Ovary (tissue), 3 donors: ENCODE measurements around the gene ALDH1B1.

ENCODE experiments used
- CTCF ChIP-seq, 3 donors: fragments of 450-650 bp in 2 of 3; fragments of 200-600 bp in 1 of 3; IDR thresholded peaks; one replicate each; pipeline versions ENCODE4 v1.5.1 to v1.8.0; 2016 to 2022; ENCODE audit warnings: antibody characterized with exemption in 3 of 3, mild to moderate bottlenecking in 1 of 3
- EP300 ChIP-seq: sonication (generic); formaldehyde crosslinking; IDR thresholded peaks from one replicate; pipeline ENCODE4 v1.6.1; 2017; ENCODE audit warnings: antibody characterized with exemption
- POLR2A ChIP-seq: fragments of 450-650 bp; IDR thresholded peaks from one replicate; pipeline ENCODE4 v1.6.1; 2017; ENCODE audit warnings: antibody characterized with exemption, mild to moderate bottlenecking, moderate library complexity
- donor health status: DM: no; HTN: no; CAD: no.

- TF ChIP-seq CTCF (IDR thresholded peaks at IDR 0.05) (no peak), EP300 (no peak), POLR2A (no peak)
Measured at GRCh38 chr9:38443181-38443580, 50.7 kb downstream of the ALDH1B1 start.
